B cell (primary cell): Measurements from ENCODE around the gene CMTM8. TPM values are rescaled to one million over a fixed set of nuclear protein-coding genes. Genes with fewer than 3 reads are reported as not detected.

ENCODE experiments used
- ATAC-seq: fragments of 200-7000 bp; cut with Tn5 transposase; one replicate; pipeline ENCODE4 v1.10.0; 2021; ENCODE audit warnings: low read depth, mild to moderate bottlenecking, moderate number of reproducible peaks, moderate library complexity
- CTCF ChIA-PET: fragments of 350-600 bp; sonication (Branson Sonifier 250); formaldehyde crosslinking; loops from one replicate; lab custom pipeline; 2021; ENCODE audit warnings: antibody characterized with exemption, inconsistent platforms; lab: Charles Lee
- POLR2A ChIA-PET: fragments of 350-600 bp; sonication (Branson Sonifier 250); formaldehyde crosslinking; loops from one replicate; lab custom pipeline; 2021; ENCODE audit warnings: antibody characterized with exemption; lab: Charles Lee
- DNase-seq: peaks from one replicate; pipeline ENCODE4 v3.0.0; 2013
- H2AFZ ChIP-seq: 2 replicates; pipeline ENCODE4 v1.6.1; 2012; ENCODE audit warnings: mild to moderate bottlenecking, low read depth, low read length; ENCODE audit not compliant: insufficient read depth, poor library complexity, severe bottlenecking
- H3K27ac ChIP-seq, 2 donors: 1 replicate in 1 of 2; 2 replicates in 1 of 2; pipeline ENCODE4 v1.5.1; 2012 to 2013; ENCODE audit warnings: low read length in 2 of 2, mild to moderate bottlenecking in 2 of 2, moderate library complexity in 1 of 2
- H3K27me3 ChIP-seq, 4 experiments: fragments of 200-600 bp in 1 of 4; sonication (generic) in 1 of 4; replicated peaks in 1 of 4; 1 replicate in 2 of 4; 2 replicates in 2 of 4; pipeline versions ENCODE4 v1.6.1 to v1.7.0; 2013 to 2016; ENCODE audit warnings: low read length in 3 of 4, mild to moderate bottlenecking in 2 of 4, mixed read lengths in 1 of 4, moderate library complexity in 1 of 4; ENCODE audit not compliant: insufficient read depth in 4 of 4, control insufficient read depth in 3 of 4; ENCODE audit errors: control extremely low read depth in 1 of 4
- H3K36me3 ChIP-seq, 2 experiments: replicated peaks in 1 of 2; 1 replicate in 1 of 2; 2 replicates in 1 of 2; pipeline versions ENCODE4 v1.6.1 to v1.7.1; 2013; ENCODE audit warnings: low read length in 1 of 2; ENCODE audit not compliant: insufficient read depth in 2 of 2, control insufficient read depth in 1 of 2; ENCODE audit errors: control extremely low read depth in 1 of 2, extremely low read depth in 1 of 2
- H3K4me1 ChIP-seq, 2 donors: fragments of 200-600 bp in 1 of 2; sonication (generic) in 1 of 2; 1 replicate in 1 of 2; 2 replicates in 1 of 2; pipeline versions ENCODE4 v1.5.1 to v1.6.1; 2013 to 2017; ENCODE audit warnings: low read length in 2 of 2; ENCODE audit not compliant: control insufficient read depth in 2 of 2, insufficient read depth in 2 of 2
- H3K4me2 ChIP-seq: replicated peaks from 2 replicates; pipeline ENCODE3; 2012; ENCODE audit warnings: mild to moderate bottlenecking, low read depth, low read length; ENCODE audit not compliant: poor library complexity, severe bottlenecking
- H3K4me3 ChIP-seq, 5 experiments: fragments of 200-600 bp in 1 of 5; sonication (generic) in 1 of 5; 1 replicate in 3 of 5; 2 replicates in 2 of 5; pipeline versions ENCODE4 v1.5.1 to v1.7.0; 2011 to 2016; ENCODE audit warnings: low read length in 4 of 5, mild to moderate bottlenecking in 4 of 5, low read depth in 2 of 5, control low read depth in 1 of 5, moderate library complexity in 1 of 5; ENCODE audit not compliant: insufficient read depth in 1 of 5; ENCODE audit errors: control extremely low read depth in 1 of 5, extremely low read depth in 1 of 5
- H3K79me2 ChIP-seq: fragments of 200-600 bp; sonication (generic); one replicate; pipeline ENCODE4 v1.6.0; 2016; ENCODE audit warnings: low read length; ENCODE audit not compliant: control insufficient read depth, insufficient read depth
- H3K9ac ChIP-seq: fragments of 200-600 bp; sonication (generic); 2 replicates; pipeline ENCODE4 v1.6.1; 2017; ENCODE audit warnings: mild to moderate bottlenecking, low read length, moderate library complexity
- H3K9me3 ChIP-seq, 3 donors: one replicate each; pipeline versions ENCODE4 v1.6.1 to v1.7.1; 2013; ENCODE audit warnings: low read length in 2 of 3; ENCODE audit not compliant: control insufficient read depth in 2 of 3, insufficient read depth in 1 of 3; ENCODE audit errors: control extremely low read depth in 1 of 3
- H4K20me1 ChIP-seq: 2 replicates; pipeline ENCODE4 v1.6.0; 2012; ENCODE audit warnings: mild to moderate bottlenecking, low read length; ENCODE audit not compliant: insufficient read depth, control insufficient read depth, poor library complexity, severe bottlenecking
- H3K27ac Mint-ChIP-seq: one replicate; pipeline ENCODE4 v1.8.0; 2021; ENCODE audit warnings: mixed read lengths
- H3K27me3 Mint-ChIP-seq: one replicate; pipeline ENCODE4 v1.8.0; 2021; ENCODE audit warnings: mixed read lengths
- H3K4me1 Mint-ChIP-seq: one replicate; pipeline ENCODE4 v1.8.0; 2021; ENCODE audit warnings: mixed read lengths
- H3K4me3 Mint-ChIP-seq: one replicate; pipeline ENCODE4 v1.8.0; 2021; ENCODE audit warnings: mixed read lengths
- H3K9me3 Mint-ChIP-seq: one replicate; pipeline ENCODE4 v1.8.0; 2022; ENCODE audit warnings: mixed read lengths; ENCODE audit not compliant: insufficient read depth
- CTCF ChIP-seq: fragments of 200-600 bp; IDR thresholded peaks from one replicate; pipeline ENCODE4 v1.8.0; 2022; ENCODE audit warnings: antibody characterized with exemption, mild to moderate bottlenecking
- EZH2 ChIP-seq: IDR thresholded peaks from 2 replicates; pipeline ENCODE4 v1.6.1; 2012; ENCODE audit warnings: borderline replicate concordance, low read depth, mild to moderate bottlenecking, moderate library complexity, low read length; ENCODE audit not compliant: insufficient read depth, poor library complexity, severe bottlenecking
- WGBS: methylation state at CpG from one replicate; pipeline ENCODE4 v1.1.5; 2013; ENCODE audit warnings: missing lambda C conversion rate; ENCODE audit not compliant: insufficient coverage; 5-methylcytosine and 5-hydroxymethylcytosine counted together
- intact Hi-C: fragments of 100-400 bp; cut with micrococcal nuclease; formaldehyde crosslinking; loops from one replicate; pipeline ENCODE4 v1.10.0; 2022
- polyA plus RNA-seq: library from polyadenylated mRNA; depleted of rRNA; stranded (reverse); fragments of >200 nt; gene quantifications from 2 replicates; pipeline ENCODE4 v1.2.3, GENCODE V29; 2012
- total RNA-seq, 2 donors: library from RNA; stranded (reverse); fragments of 120-200 nt in 1 of 2; gene quantifications; 1 replicate in 1 of 2; 2 replicates in 1 of 2; pipeline versions ENCODE4 v1.2.3 to v1.2.4, GENCODE V29; 2013 to 2022

Gene CMTM8
- total and polyA plus RNA-seq, 2 donors (not counting 1 experiment from before 2014, with no cell fraction given): 0.25 to 0.28 TPM

- ChIA-PET POLR2A (interaction anchor here (0.7 to 1.1 kb wide), 3 partner anchors 13 to 632 kb away, joined by 4 to 6 read pairs (median 4); partner anchors contain the start of gene CMTM7), CTCF (interaction anchor here (0.6 to 7.2 kb wide), 10 partner anchors 8 to 1729 kb away, joined by 3 to 238 read pairs (median 4); no protein-coding TSS in a partner anchor)
- TF ChIP-seq CTCF: no peak
- TF ChIP-seq EZH2: no peak
- no peaks in the 10 kb centered on the region for H3K36me3 ChIP-seq
- H3K9me3 Mint-ChIP-seq: no peaks in the 10 kb centered on the region
- H3K27ac ChIP-seq: peak overlapping the region; percentile 27 to 59
- H3K9ac ChIP-seq: no peak overlapping the region
- peaks cover 32% of the 10 kb centered on the region in 2 donors for H3K4me1 ChIP-seq
- intact Hi-C loops: loop anchor here (10.0 kb wide), 1 partner anchor 203 kb away; the partner anchor contains the start of gene DYNC1LI1
- peaks cover 28% of the 10 kb centered on the region for H3K4me1 Mint-ChIP-seq
- peak overlapping the region; percentile 58 for H2AFZ ChIP-seq
- no peaks in the 10 kb centered on the region for H3K79me2 ChIP-seq
- H4K20me1 ChIP-seq: no peaks in the 10 kb centered on the region
- WGBS: 32% methylated on average over 3 of the region's 7 CpGs
- peak overlapping the region; percentile 35 for H3K4me2 ChIP-seq
- H3K27ac Mint-ChIP-seq: peak overlapping the region; percentile 86
- no peak overlapping the region for H3K4me3 ChIP-seq
- H3K4me3 Mint-ChIP-seq: peak overlapping the region; percentile 47
- H3K27me3 Mint-ChIP-seq: peaks cover 2% of the 10 kb centered on the region
- ATAC-seq (peak; percentile 70), DNase-seq (no peak)
- no peaks in the 10 kb centered on the region for H3K9me3 ChIP-seq
- peaks cover 0 to 5% (median 0%) of the 10 kb centered on the region in 4 experiments for H3K27me3 ChIP-seq
These were observed 133.2 kb downstream of the CMTM8 start for GRCh38 chr3:32371461-32372212.

DNA sequence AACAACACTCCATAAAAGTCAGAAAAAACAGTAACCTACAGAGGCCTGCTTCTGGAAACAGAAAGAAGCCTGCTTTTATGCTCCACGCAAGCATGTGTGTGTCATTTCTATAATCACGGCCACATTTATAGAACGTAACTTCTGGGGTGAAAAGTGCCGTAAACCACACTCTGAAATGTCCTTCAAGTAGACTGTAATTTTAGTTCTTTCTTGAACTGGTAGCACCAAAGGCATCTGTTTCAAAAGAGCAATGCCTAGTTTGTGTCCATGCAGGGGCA lies 133.7 kb downstream of the CMTM8 start:
- Mint-ChIP-seq H3K4me3 (no peak overlapping the region), H3K27ac (peak overlapping the region; percentile 86), H3K9me3 (no peaks in the 10 kb centered on the region), H3K27me3 (peaks cover 4% of the 10 kb centered on the region), H3K4me1 (peaks cover 26% of the 10 kb centered on the region)
- Histone ChIP-seq H3K9me3 (no peaks in the 10 kb centered on the region), H3K79me2 (no peaks in the 10 kb centered on the region), H4K20me1 (no peaks in the 10 kb centered on the region), H3K4me3 (no peak overlapping the region), H3K9ac (no peak overlapping the region), H3K27me3 (peaks cover 0 to 2% (median 0%) of the 10 kb centered on the region in 4 experiments), H3K36me3 (no peaks in the 10 kb centered on the region), H2AFZ (peak overlapping the region; percentile 58), H3K4me2 (peak overlapping the region; percentile 35), H3K4me1 (peaks cover 27 to 28% of the 10 kb centered on the region in 2 donors), H3K27ac (no peak overlapping the region)
- intact Hi-C loops: loop anchor here (10.0 kb wide), 1 partner anchor 203 kb away; the partner anchor contains the start of gene DYNC1LI1
- TF ChIP-seq EZH2: no peak
- TF ChIP-seq CTCF: no peak
- 85% methylated on average over 4 of the region's 4 CpGs for WGBS
- CTCF ChIA-PET: interaction anchor here (0.6 to 7.2 kb wide), 8 partner anchors 9 to 1730 kb away, joined by 3 to 238 read pairs (median 4); no protein-coding TSS in a partner anchor
- ATAC-seq (no peak), DNase-seq (no peak)
- POLR2A ChIA-PET: no interaction called here
